ENCODE results near the gene RGS6.

DNA sequence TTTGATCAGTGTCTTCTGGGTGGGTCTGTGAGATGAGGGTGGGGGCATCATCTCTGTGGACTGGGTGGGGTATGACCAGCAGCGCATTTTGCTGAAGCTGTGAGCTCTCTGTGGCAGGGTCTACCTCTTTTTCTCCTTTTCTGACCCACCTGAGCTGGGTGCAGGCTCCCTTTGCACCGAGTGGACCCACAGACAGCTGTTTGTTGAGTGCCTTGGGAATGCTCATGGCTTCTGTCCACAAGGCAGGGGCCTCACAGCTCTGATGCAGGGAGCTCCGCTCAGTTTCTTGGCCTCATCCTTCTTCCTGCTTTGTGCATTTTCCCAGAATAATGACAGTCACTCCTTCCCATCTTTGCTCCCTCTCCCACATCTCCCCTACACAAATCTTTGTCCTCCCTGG lies 581.1 kb downstream of the RGS6 start:
- TF ChIP-seq EZH2phosphoT487 (IDR thresholded peaks at IDR 0.05; ENCODE audit: borderline replicate concordance, low read depth, low read length): no peak
- TF ChIP-seq, protein P1, sequence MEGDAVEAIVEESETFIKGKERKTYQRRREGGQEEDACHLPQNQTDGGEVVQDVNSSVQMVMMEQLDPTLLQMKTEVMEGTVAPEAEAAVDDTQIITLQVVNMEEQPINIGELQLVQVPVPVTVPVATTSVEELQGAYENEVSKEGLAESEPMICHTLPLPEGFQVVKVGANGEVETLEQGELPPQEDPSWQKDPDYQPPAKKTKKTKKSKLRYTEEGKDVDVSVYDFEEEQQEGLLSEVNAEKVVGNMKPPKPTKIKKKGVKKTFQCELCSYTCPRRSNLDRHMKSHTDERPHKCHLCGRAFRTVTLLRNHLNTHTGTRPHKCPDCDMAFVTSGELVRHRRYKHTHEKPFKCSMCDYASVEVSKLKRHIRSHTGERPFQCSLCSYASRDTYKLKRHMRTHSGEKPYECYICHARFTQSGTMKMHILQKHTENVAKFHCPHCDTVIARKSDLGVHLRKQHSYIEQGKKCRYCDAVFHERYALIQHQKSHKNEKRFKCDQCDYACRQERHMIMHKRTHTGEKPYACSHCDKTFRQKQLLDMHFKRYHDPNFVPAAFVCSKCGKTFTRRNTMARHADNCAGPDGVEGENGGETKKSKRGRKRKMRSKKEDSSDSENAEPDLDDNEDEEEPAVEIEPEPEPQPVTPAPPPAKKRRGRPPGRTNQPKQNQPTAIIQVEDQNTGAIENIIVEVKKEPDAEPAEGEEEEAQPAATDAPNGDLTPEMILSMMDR (conservative IDR thresholded peaks at IDR 0.05; ENCODE audit: low read length): no peak

Measured in OCI-LY7 (cell line).